WTC11 (cell line): ENCODE data around the gene GNA14. TPM values are rescaled to one million over a fixed set of nuclear protein-coding genes. Genes with fewer than 3 reads are reported as not detected.

ENCODE experiments used
- ATAC-seq: fragments of 200-7000 bp; cut with Tn5 transposase; 2 replicates; pipeline ENCODE4 v1.10.0; 2021; ENCODE audit warnings: mild to moderate bottlenecking, moderate library complexity
- CTCF ChIA-PET: fragments of 300-600 bp; sonication (Branson Sonifier 250); formaldehyde crosslinking; loops from one replicate; lab custom pipeline; 2021; ENCODE audit warnings: antibody characterized with exemption; lab: Charles Lee
- POLR2A ChIA-PET: fragments of 350-600 bp; sonication (Branson Sonifier 250); formaldehyde crosslinking; loops from one replicate; lab custom pipeline; 2021; ENCODE audit warnings: antibody characterized with exemption; lab: Charles Lee
- DNase-seq: peaks from one replicate; pipeline ENCODE4 v3.0.0; 2021; ENCODE audit warnings: low spot score
- H3K27ac Mint-ChIP-seq: 2 replicates; pipeline ENCODE4 v1.8.0; 2021; ENCODE audit warnings: mixed read lengths
- H3K27me3 Mint-ChIP-seq: 2 replicates; pipeline ENCODE4 v1.8.0; 2021; ENCODE audit warnings: low read depth, mild to moderate bottlenecking, moderate library complexity, mixed read lengths
- H3K36me3 Mint-ChIP-seq: 2 replicates; pipeline ENCODE4 v1.8.0; 2021; ENCODE audit warnings: mixed read lengths
- H3K4me1 Mint-ChIP-seq: 2 replicates; pipeline ENCODE4 v1.8.0; 2022; ENCODE audit warnings: mixed read lengths
- H3K4me3 Mint-ChIP-seq: 2 replicates; pipeline ENCODE4 v1.8.0; 2021; ENCODE audit warnings: mild to moderate bottlenecking, moderate library complexity, mixed read lengths
- H3K9me3 Mint-ChIP-seq: 2 replicates; pipeline ENCODE4 v1.8.0; 2021; ENCODE audit warnings: mixed read lengths
- ETV6 ChIP-seq: sonication (generic); formaldehyde crosslinking; IDR thresholded peaks from 2 replicates; pipeline ENCODE4 v1.8.1; 2022; ENCODE audit warnings: mild to moderate bottlenecking, missing genetic modification reagents
- GABPB1 ChIP-seq: sonication (generic); formaldehyde crosslinking; IDR thresholded peaks from 2 replicates; pipeline ENCODE4 v1.8.1; 2023; ENCODE audit warnings: mild to moderate bottlenecking, missing genetic modification reagents
- RELA ChIP-seq: sonication (generic); formaldehyde crosslinking; IDR thresholded peaks from 2 replicates; pipeline ENCODE4 v1.8.1; 2022; ENCODE audit warnings: missing genetic modification reagents, mild to moderate bottlenecking, borderline replicate concordance
- SMAD4 ChIP-seq: sonication (generic); formaldehyde crosslinking; IDR thresholded peaks from 2 replicates; pipeline ENCODE4 v1.8.0; 2022; ENCODE audit warnings: mild to moderate bottlenecking, missing genetic modification reagents
- SOX15 ChIP-seq: fragments of 250-450 bp; sonication (Bioruptor Pico); IDR thresholded peaks from 2 replicates; pipeline ENCODE4 v1.9.0; 2021; ENCODE audit warnings: mild to moderate bottlenecking
- ZNF138 ChIP-seq: sonication (generic); formaldehyde crosslinking; conservative IDR thresholded peaks from 2 replicates; pipeline ENCODE4 v1.8.1; 2022; ENCODE audit warnings: mild to moderate bottlenecking, moderate library complexity, missing genetic modification reagents
- ZNF219 ChIP-seq: sonication (generic); formaldehyde crosslinking; IDR thresholded peaks from 2 replicates; pipeline ENCODE4 v1.8.0; 2023; ENCODE audit warnings: missing genetic modification reagents, mild to moderate bottlenecking, borderline replicate concordance
- ZNF423 ChIP-seq: fragments of 250-450 bp; sonication (Bioruptor Pico); IDR thresholded peaks from 2 replicates; pipeline ENCODE4 v2.1.2; 2022; ENCODE audit warnings: mild to moderate bottlenecking, moderate library complexity
- total RNA-seq: library from RNA; stranded (reverse); gene quantifications from 3 replicates; pipeline ENCODE4 v1.2.3, GENCODE V29; 2021
- TF ChIP-seq, protein P1 (sequence below): sonication (generic); formaldehyde crosslinking; IDR thresholded peaks from 2 replicates; pipeline ENCODE4 v1.8.0; 2023; ENCODE audit warnings: missing genetic modification reagents
- TF ChIP-seq, protein P2 (sequence below): sonication (generic); formaldehyde crosslinking; IDR thresholded peaks from 2 replicates; pipeline ENCODE4 v1.8.1; 2023; ENCODE audit warnings: mild to moderate bottlenecking, missing genetic modification reagents
- TF ChIP-seq, protein P3 (sequence below): sonication (generic); formaldehyde crosslinking; IDR thresholded peaks from 2 replicates; pipeline ENCODE4 v1.8.1; 2023; ENCODE audit warnings: mild to moderate bottlenecking, missing genetic modification reagents
- TF ChIP-seq, protein P4 (sequence below): fragments of 250-450 bp; sonication (Bioruptor Pico); IDR thresholded peaks from 2 replicates; pipeline ENCODE4 v1.9.0; 2021; ENCODE audit warnings: mild to moderate bottlenecking, borderline replicate concordance

Gene GNA14
- total RNA-seq, 1 experiment from 2014 or later, result 26.7 TPM

DNA sequence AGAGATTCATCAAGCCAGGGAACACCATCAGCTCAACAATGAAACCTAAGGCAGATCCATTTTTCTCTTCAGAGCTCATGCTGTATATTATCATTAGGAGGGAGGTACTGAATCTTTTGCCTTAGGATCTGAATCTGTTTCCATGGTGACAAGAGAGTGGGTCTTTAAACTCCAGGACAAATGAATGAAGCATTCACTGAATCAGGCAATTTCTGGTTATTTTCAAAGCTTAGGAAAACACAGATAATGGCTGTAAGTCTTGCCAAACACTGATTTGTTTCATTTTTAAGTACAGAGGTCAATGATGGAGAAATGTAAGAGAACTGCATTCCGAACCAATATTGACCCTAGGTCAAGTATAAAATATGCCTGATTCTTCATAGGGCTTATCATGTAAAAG, 84.9 kb downstream of the GNA14 start:
- H3K4me1 Mint-ChIP-seq, result peaks cover 32% of the 10 kb centered on the region
- TF ChIP-seq ETV6 (CRISPR knock-in tag) (no peak), RELA (CRISPR knock-in tag) (no peak), SMAD4 (CRISPR knock-in tag) (no peak)
- TF ChIP-seq, protein P1, sequence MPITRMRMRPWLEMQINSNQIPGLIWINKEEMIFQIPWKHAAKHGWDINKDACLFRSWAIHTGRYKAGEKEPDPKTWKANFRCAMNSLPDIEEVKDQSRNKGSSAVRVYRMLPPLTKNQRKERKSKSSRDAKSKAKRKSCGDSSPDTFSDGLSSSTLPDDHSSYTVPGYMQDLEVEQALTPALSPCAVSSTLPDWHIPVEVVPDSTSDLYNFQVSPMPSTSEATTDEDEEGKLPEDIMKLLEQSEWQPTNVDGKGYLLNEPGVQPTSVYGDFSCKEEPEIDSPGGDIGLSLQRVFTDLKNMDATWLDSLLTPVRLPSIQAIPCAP (CRISPR knock-in tag), result no peak
- TF ChIP-seq, protein P2, sequence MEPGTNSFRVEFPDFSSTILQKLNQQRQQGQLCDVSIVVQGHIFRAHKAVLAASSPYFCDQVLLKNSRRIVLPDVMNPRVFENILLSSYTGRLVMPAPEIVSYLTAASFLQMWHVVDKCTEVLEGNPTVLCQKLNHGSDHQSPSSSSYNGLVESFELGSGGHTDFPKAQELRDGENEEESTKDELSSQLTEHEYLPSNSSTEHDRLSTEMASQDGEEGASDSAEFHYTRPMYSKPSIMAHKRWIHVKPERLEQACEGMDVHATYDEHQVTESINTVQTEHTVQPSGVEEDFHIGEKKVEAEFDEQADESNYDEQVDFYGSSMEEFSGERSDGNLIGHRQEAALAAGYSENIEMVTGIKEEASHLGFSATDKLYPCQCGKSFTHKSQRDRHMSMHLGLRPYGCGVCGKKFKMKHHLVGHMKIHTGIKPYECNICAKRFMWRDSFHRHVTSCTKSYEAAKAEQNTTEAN (CRISPR knock-in tag), result no peak
- H3K27me3 Mint-ChIP-seq, result no peaks in the 10 kb centered on the region
- no peak for DNase-seq
- no peak overlapping the region for H3K4me3 Mint-ChIP-seq
- H3K27ac Mint-ChIP-seq, result no peak overlapping the region
- no peaks in the 10 kb centered on the region for H3K36me3 Mint-ChIP-seq
- POLR2A ChIA-PET, result no interaction called here
- no peaks in the 10 kb centered on the region for H3K9me3 Mint-ChIP-seq
- ATAC-seq, result no peak
- CTCF ChIA-PET, result no interaction called here

DNA sequence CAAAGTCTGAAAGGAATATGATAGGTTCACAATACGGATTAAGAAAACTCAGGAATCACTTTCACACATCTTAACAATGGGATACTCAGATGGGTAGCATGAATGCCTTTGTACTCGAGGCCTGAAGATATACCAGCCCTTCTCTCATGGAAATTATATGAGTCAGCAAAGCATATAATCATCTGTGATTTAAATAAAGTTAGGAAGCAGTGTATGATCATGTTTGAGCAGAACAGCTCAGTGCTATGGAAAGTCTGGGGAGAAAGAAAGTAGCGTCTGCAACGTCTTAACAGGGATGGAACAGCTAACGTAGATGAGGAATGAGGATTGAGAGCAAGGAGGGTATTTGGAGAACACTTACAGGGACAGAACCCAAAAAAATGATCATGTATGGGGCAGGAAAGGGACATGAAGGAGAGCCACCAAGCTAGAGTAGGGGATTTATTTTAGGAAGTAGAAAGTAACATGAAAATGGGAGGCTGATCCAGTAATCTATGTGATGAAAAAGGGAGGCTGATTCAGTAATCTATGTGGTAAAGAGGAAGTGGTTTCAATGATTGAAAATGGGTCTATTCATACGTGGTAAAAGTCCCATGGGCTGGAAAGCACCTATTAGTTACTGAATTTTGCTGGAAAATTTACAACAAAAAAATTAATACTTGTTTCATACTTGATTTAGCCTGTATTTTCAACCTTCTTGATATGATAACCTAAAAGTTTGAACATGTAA, 85.9 kb downstream of the GNA14 start:
- ChIA-PET POLR2A (no interaction called here), CTCF (no interaction called here)
- Mint-ChIP-seq H3K27me3 (no peaks in the 10 kb centered on the region), H3K9me3 (no peaks in the 10 kb centered on the region), H3K4me3 (no peak overlapping the region), H3K27ac (no peak overlapping the region), H3K36me3 (no peaks in the 10 kb centered on the region), H3K4me1 (peaks cover 29% of the 10 kb centered on the region)
- TF ChIP-seq ZNF138 (CRISPR knock-in tag) (no peak), ZNF423 (CRISPR knock-in tag) (no peak), ZNF219 (CRISPR knock-in tag) (no peak), GABPB1 (CRISPR knock-in tag) (no peak), SOX15 (no peak), SMAD4 (CRISPR knock-in tag) (no peak)
- TF ChIP-seq, protein P3, sequence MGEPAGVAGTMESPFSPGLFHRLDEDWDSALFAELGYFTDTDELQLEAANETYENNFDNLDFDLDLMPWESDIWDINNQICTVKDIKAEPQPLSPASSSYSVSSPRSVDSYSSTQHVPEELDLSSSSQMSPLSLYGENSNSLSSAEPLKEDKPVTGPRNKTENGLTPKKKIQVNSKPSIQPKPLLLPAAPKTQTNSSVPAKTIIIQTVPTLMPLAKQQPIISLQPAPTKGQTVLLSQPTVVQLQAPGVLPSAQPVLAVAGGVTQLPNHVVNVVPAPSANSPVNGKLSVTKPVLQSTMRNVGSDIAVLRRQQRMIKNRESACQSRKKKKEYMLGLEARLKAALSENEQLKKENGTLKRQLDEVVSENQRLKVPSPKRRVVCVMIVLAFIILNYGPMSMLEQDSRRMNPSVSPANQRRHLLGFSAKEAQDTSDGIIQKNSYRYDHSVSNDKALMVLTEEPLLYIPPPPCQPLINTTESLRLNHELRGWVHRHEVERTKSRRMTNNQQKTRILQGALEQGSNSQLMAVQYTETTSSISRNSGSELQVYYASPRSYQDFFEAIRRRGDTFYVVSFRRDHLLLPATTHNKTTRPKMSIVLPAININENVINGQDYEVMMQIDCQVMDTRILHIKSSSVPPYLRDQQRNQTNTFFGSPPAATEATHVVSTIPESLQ (CRISPR knock-in tag), result no peak
- TF ChIP-seq, protein P4, sequence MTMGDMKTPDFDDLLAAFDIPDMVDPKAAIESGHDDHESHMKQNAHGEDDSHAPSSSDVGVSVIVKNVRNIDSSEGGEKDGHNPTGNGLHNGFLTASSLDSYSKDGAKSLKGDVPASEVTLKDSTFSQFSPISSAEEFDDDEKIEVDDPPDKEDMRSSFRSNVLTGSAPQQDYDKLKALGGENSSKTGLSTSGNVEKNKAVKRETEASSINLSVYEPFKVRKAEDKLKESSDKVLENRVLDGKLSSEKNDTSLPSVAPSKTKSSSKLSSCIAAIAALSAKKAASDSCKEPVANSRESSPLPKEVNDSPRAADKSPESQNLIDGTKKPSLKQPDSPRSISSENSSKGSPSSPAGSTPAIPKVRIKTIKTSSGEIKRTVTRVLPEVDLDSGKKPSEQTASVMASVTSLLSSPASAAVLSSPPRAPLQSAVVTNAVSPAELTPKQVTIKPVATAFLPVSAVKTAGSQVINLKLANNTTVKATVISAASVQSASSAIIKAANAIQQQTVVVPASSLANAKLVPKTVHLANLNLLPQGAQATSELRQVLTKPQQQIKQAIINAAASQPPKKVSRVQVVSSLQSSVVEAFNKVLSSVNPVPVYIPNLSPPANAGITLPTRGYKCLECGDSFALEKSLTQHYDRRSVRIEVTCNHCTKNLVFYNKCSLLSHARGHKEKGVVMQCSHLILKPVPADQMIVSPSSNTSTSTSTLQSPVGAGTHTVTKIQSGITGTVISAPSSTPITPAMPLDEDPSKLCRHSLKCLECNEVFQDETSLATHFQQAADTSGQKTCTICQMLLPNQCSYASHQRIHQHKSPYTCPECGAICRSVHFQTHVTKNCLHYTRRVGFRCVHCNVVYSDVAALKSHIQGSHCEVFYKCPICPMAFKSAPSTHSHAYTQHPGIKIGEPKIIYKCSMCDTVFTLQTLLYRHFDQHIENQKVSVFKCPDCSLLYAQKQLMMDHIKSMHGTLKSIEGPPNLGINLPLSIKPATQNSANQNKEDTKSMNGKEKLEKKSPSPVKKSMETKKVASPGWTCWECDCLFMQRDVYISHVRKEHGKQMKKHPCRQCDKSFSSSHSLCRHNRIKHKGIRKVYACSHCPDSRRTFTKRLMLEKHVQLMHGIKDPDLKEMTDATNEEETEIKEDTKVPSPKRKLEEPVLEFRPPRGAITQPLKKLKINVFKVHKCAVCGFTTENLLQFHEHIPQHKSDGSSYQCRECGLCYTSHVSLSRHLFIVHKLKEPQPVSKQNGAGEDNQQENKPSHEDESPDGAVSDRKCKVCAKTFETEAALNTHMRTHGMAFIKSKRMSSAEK (CRISPR knock-in tag), result no peak
- TF ChIP-seq, protein P2 (CRISPR knock-in tag), result no peak
- DNase-seq (no peak), ATAC-seq (no peak)
